IMR-90 (cell line): ENCODE measurements around the gene CAMTA1.

Experiments
- FOS ChIP-seq: fragments of 150-350 bp; IDR thresholded peaks from 2 replicates; pipeline ENCODE4 v1.6.1; 2016; ENCODE audit warnings: low read depth, low read length
- MAFK ChIP-seq: IDR thresholded peaks from 2 replicates; pipeline ENCODE4 v1.6.1; 2012; ENCODE audit warnings: low read depth, low read length, improper control_type of control experiment
- POLR2A ChIP-seq: IDR thresholded peaks from 2 replicates; pipeline ENCODE4 v1.6.1; 2012; ENCODE audit warnings: mild to moderate bottlenecking, low read depth, low read length
- RAD21 ChIP-seq: IDR thresholded peaks from 2 replicates; pipeline ENCODE4 v1.6.1; 2012; ENCODE audit warnings: low read length, improper control_type of control experiment
- RFX5 ChIP-seq: IDR thresholded peaks from 2 replicates; pipeline ENCODE4 v1.8.0; 2012; ENCODE audit warnings: low read depth, mild to moderate bottlenecking, low read length, moderate library complexity
- SMC3 ChIP-seq: fragments of 150-350 bp; IDR thresholded peaks from 2 replicates; pipeline ENCODE4 v1.6.1; 2016; ENCODE audit warnings: low read depth, mild to moderate bottlenecking, antibody characterized with exemption, low read length, moderate library complexity
- TF ChIP-seq, protein P1 (sequence below): conservative IDR thresholded peaks from 2 replicates; pipeline ENCODE4 v1.5.1; 2012; ENCODE audit warnings: mild to moderate bottlenecking, low read depth, low read length, improper control_type of control experiment
- TF ChIP-seq, protein P2 (sequence below): fragments of 150-350 bp; IDR thresholded peaks from 2 replicates; pipeline ENCODE4 v1.6.1; 2016; ENCODE audit warnings: low read depth, mild to moderate bottlenecking, low read length, moderate library complexity, borderline replicate concordance

- no peak for TF ChIP-seq FOS
- TF ChIP-seq, protein P1, sequence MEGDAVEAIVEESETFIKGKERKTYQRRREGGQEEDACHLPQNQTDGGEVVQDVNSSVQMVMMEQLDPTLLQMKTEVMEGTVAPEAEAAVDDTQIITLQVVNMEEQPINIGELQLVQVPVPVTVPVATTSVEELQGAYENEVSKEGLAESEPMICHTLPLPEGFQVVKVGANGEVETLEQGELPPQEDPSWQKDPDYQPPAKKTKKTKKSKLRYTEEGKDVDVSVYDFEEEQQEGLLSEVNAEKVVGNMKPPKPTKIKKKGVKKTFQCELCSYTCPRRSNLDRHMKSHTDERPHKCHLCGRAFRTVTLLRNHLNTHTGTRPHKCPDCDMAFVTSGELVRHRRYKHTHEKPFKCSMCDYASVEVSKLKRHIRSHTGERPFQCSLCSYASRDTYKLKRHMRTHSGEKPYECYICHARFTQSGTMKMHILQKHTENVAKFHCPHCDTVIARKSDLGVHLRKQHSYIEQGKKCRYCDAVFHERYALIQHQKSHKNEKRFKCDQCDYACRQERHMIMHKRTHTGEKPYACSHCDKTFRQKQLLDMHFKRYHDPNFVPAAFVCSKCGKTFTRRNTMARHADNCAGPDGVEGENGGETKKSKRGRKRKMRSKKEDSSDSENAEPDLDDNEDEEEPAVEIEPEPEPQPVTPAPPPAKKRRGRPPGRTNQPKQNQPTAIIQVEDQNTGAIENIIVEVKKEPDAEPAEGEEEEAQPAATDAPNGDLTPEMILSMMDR: no peak
- no peak for TF ChIP-seq POLR2A
- TF ChIP-seq, protein P2, sequence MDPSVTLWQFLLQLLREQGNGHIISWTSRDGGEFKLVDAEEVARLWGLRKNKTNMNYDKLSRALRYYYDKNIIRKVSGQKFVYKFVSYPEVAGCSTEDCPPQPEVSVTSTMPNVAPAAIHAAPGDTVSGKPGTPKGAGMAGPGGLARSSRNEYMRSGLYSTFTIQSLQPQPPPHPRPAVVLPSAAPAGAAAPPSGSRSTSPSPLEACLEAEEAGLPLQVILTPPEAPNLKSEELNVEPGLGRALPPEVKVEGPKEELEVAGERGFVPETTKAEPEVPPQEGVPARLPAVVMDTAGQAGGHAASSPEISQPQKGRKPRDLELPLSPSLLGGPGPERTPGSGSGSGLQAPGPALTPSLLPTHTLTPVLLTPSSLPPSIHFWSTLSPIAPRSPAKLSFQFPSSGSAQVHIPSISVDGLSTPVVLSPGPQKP: no peak
- TF ChIP-seq MAFK: no peak
- TF ChIP-seq RAD21: no peak
- no peak for TF ChIP-seq SMC3
- TF ChIP-seq RFX5: no peak
Measured at GRCh38 chr1:7295946-7296345, 510.7 kb downstream of the CAMTA1 start.
